NCI-H524 (cell line): ENCODE results near the gene LRPAP1.

Experiments used
- DNase-seq, 2 experiments: peaks; one replicate each; lab custom pipeline; 2025; lab: John Stamatoyannopoulos, UW

Gene LRPAP1

DNA sequence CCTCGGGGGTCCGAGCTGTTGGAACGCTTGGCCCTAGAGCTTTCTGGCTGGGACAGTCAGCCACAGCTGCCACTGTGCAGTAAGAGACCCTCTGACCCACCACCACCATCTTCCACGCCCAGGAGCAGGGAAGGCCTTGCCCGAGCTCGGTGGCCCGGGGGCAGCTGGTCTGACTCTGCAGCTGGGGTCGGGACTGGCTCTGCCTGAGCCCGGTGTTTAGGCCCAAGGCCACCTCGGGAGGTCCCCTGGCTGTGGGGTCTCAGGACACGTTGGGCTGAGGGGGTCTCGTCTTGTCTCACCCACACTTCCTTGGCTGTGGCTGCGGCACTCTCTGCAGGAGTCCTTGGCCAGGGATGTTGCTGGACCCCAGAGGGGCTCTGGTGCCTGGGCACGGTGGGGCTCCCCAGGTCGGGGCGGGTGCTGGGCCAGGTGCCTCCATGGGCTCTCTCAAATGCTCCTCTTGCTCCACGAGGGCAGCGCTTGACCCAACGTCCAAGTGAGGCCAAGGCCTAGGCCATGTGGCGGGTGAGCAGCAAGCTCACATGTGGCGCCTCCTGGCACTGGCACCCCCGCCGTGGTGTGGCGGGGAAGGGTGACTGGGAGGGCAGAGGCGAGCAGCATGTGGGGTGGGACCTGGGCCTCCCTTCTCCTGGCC, 46.2 kb downstream of the LRPAP1 start:
- no peak for DNase-seq

DNA sequence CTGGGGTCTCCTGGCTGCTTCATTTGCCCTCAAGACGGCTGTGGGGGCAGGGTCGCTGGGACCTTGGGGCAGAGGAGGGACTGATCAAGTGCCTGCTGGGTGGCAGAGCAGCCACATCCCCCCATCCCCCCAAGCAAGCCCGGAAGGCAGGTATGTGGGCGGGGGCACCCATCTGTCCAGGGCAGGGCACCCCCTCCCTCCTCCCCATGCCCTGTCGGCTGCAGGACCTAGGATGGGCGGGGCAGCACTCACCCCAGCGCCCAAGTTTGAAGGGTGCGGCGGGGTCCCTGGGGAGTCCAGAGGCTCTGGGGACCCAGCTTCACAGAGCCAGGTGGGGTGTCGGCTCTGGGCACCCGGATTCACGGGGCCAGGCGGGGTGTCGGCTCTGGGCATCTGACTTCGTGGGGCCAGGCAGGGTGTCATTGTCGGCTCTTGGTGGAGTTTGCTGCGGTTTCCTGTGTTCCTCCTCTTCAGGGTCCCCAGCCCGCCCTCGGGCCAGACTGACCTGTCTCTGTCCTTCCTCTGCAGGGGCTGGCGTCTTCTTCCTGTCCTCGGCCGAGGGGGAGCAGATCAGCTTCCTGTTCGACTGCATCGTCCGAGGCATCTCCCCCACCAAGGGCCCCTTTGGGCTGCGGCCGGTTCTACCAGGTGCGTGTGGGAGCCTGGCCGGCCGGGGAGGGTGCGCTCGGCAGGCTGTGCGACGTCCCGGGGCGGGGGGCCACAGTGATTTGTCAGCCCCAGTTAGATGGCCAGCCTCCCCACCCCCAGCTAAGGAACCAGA, 47.0 kb downstream of the LRPAP1 start:
- DNase-seq: no peak

DNA sequence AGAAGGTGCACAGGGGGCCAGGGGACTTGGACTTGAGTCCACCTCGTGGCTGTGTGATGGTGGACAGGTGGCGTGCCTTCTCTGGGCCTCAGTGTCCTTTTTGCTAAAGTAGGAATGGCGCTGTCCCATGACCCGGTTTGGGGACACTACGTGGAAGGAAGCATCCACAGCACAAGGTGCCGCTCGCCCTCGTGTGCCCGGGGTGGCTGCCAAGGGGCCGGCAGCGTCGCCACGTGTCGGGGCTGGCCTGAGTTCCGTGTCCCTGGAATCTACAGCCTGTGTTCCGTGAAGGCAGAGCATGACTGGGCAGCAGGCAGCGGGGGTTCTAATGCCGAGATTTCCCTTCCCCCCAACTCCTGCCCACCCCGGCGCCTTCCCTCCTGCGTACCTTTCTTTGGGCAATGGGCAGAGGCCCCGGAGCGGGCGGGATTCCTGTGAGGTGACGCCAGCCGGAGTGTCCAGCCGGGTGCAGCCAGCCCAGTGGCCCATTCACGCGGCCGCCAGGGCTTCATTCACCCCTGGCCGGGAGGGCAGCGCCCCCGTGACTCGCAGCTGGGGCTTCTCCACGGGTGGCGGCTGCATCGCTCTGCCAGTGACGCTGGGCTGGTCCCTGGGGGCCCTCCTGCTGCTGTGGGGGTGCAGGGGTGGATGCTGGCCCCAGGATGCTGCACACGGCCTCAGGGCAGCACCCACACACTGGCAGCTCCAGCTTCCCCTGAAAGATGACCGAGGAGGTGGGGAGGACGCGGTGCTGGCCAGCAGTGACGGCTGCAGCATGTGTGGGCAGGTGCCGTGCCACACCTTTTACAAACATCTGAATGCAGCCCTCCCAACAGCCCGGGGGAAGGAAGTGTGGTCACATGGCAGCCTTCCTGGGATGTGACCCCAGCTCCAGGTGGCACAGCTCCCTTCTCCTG, 47.9 kb downstream of the LRPAP1 start:
- DNase-seq: no peak

DNA sequence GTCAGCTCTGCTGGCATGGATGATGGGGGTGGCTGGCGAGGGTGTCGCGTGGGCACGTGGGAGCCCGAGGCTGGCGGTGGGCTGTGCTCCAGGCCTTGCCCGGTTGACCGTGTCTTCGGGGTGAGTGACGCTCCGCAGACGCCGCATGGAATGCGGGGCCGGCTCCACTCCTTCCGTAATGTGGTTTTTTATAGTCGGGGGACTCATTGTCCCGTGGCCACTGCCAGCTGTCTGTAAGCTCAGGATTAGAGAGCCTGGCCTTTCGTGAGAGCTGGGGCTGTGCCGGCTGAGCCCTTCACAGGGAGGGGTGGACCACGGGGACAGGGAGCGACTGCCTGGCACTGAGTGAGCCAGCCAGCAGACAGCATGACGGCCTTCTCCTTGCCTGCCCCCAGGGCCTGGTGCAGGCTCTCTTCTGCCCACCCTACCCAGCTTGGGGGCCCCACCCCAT, 48.7 kb downstream of the LRPAP1 start:
- peak; percentile 79 to 84 for DNase-seq

DNA sequence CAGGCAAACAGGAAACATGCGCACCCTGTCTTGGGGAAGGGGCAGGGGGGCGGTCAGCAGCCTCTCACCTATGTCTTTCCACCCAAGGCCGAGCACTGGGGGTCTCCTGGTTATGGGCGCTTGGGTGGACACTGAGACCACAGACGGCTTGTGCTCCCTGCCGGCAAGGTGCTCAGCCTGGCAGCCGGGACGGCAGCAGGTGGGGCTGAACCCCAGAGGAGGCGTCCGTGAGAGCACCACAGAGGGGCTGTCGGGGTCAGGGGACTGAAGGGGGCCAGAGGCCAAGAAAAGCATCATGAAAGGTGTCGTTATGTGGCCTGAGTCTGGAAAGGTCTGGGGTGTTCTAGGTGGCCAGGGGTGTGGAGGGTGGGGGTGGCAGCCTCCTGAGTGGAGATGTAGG, 49.5 kb downstream of the LRPAP1 start:
- DNase-seq: no peak

DNA sequence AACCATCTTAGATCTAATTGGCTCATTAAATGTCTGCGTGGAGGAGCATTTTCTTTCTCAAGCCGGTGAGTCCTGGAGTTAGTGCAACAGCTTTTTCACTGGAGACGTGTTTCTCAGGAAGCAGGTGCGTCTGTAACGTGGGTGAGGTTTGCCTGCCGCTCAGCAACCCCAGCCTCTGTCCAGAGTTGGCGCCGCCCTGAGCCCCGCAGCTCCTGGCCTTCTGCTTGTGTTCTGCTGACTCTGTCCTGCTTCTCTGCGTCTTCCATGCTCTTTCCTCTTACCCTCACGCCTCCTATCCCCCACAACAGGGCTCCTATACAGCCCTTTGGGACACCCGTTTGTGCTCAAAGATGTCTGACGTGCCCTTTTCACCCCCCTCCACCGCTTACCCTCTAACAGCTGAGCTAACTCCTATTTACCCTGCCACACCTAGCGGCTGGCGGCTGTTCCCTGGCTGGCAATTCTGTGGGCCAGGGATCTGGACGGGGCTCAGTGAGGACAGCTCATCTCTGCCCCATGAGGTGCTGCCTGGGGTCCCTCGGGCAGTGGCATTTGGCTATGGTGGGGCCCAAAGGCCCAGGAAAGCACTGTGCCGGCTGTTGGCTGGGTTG, 50.3 kb downstream of the LRPAP1 start:
- DNase-seq: no peak

DNA sequence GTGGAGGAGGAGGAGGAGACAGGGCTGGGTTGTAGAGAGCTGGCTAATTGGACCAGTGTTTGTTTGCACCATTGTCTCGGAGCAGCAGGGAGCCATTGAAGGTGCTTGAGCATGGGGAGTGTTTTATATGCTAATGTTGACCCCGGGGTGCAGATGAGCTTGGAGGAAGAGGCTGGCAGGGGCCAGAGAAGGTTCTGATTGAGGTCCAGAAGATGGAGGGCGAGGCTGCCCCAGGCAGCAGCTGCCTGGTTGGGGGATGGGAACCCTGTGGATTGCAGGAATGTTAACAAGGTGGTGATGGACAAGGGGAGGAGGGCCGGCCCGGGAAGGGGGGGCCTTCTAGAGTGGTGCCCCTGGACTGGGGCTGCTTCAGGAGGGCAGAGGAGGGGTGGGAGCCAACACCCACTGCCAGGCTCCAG, 51.1 kb downstream of the LRPAP1 start:
- no peak for DNase-seq

DNA sequence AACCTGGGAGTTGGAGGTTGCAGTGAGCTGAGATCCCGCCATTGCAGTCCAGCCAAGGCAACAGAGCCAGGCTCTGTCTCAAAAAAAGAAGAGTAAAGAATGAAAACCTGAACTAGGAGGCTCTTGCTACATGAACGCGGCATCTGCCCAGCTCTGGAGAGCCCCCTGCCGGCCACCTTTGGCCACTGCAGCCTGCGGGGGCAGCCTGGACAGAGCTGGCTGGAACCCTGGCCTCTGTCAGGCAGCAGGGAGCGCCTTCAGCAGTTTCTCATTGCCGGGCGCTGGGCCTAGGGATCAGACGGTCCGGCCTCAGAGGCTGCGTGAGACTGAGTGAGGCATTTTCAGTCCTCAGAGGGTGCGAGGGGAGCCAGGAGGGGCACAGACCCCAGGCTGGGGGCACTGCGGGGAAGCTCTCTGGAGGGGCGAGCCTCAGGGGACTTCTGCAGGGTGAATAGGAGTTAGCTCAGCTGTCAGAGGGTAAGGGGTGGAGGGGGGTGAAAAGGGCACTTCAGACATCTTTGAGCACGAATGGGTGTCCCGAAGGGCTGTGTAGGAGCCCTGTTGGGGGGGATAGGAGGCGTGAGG, 51.6 kb downstream of the LRPAP1 start:
- DNase-seq: peak; percentile 42 to 75

DNA sequence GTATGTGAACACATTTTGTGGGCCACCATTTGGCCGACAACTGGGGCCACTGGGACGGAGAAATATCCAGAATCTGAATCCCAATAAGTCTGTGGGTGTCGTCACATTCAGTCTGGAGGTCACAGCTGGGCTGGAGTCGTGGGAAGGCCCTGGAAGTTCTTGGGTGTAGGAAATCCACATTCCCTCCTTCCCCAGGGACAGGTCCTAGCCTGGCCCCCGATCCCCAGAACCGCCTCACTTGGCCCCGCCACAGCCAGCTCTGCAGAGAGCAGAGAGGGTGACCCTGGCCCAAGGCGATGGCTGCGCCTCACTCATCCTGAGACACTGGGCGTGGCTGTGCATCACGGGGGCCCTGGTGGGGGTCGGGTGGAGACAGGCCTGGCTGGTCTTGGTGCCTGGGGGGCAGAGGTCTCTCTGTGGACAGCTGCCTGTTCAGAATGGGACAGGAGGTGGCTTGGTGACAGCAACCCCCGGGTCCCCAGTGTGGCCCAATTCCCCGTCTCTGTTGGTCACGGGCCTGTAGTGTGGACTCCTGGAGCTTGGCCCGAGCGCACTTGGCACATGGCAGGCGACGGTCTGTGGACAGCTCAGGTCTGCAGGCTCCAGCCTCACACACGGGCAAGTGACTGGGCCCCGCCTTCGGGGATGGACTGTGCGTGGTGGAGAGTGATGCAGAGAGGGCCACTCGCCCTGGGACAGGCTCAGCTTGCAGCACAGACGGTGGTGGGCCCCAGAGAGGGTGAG, 52.7 kb downstream of the LRPAP1 start:
- DNase-seq: no peak

DNA sequence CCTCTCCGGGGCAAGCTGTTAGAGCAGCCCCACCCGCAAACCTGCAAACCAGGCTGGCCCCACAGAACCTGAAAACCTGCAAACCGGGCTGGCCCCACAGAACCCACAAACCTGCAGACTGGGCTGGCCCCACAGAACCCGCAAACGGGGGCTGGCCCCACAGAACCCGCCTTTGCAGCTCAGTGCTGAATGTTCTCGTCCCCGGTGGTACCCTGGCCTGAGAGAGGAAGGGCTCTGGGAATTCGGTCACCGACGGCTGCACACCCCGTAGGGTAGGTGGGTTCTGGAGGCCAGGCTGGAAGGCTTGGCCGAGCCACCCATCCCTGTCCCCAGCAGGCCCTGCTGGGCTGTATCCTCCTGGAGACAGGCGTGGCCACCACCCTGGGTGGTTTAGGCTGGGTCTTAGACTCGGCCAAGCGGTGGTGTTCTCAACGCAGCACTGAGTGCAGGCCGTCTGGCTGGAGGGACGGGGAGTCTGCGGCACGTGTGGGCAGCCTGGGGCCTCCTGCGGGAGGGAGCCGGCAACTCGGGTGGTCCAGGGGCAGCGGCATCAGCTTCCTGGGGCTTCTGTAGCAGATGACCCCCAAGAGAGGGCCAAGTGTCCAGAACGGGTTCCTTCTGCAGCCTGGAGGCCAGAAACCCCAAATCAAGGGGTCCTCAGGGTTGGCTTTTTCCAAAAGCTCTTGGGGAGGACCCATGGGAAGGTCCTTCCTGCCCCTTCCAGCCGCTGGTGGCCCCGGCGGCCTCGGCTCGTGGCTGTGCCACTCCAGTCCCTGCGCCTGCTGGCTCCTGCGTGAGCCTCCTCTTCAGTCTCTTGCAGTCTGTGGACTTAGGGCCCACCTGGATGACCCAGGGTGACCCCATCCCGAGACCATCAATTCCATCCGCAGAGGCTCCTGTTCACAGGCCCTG, 53.5 kb downstream of the LRPAP1 start:
- no peak for DNase-seq

DNA sequence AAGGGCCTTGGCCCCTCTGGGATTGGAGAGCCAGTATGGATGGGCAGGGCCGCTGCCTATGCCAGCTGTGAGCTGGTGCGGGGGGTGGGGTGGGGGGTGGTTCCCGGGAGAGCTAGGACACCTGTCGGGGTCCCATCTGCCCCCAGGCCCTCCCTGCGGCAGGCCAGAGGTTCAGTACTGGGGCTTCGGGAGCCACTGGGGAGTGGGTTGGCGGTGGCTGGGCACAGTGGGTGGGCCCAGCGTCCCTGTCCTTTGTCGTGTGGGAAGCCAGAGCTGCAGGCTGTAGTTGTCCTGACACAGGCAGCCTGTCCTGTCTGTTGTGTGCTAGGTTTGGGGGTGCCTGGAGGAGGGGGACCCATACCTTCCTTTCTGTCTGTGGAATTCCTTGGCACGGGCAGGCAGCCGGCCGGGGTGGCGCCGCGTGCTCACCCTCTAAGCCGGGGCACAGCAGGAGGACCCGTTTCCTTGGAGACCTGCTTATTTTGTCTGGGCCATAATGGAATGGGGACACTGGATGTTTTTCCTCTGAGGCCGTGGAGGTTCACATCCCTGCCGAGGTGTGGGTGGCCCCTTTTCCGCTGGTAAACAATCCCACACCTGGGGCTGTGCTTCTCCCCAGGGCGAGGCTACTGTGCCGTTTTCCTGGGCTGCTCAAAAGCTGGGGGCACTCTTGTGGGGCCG, 54.3 kb downstream of the LRPAP1 start:
- peak in 1 of 2 experiments; percentile 42 for DNase-seq

DNA sequence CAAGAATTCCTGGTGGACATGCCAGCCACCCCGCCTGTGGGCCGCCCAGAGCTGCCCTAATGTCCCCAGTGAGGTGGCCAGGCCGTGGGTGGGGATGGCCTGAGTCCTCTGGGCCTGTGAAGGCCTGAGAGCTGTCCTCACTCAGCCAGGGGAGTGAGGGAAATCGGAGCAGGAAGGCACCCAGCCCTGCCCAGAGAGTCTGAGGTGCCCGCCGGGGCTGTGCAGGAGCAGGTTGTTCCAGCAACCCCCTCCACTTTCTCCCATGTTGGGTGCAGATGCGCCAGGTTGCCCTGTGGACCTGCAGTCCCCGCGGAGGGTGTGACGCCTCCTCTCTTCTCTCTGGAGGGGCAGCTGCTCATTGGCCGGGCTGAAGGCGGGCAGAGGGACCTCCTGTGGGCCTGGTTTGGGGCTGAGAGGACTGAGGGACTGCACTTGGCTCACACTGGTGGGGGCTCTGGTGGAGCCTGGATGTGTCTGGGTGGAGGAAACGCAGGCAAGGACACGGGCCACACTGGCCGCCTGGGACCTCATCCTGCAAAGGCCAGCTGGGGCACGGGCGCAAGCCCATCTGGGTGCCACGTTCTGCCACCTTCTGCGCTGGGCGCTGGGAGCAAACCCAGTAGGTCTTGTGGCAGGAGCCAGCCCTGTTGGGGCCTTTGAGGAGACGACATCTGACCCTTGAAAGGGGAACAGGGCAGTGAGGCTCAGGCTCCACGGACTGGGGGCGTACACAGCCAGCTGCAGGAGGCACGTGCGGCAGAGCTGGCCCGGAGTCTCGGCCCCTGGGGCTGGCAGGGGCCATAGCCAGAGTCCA, 55.1 kb downstream of the LRPAP1 start:
- DNase-seq: no peak

DNA sequence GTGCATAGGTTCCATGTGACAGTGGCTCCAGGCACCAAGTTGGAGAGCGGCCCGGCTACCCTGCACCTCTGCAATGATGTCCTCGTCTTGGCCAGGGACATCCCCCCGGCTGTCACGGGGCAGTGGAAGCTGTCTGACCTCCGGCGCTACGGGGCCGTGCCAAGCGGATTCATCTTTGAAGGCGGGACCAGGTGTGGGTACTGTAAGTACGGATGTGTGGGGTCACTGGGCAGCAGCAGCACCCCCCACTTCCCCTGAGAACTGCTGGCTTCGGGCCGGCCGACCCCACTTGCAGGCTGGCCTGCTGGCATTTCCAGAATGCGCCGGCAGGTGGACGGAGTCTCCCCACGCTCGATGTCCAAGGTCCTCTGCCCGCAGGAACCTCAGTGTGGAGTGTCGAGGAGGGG, 55.9 kb downstream of the LRPAP1 start:
- DNase-seq: no peak

DNA sequence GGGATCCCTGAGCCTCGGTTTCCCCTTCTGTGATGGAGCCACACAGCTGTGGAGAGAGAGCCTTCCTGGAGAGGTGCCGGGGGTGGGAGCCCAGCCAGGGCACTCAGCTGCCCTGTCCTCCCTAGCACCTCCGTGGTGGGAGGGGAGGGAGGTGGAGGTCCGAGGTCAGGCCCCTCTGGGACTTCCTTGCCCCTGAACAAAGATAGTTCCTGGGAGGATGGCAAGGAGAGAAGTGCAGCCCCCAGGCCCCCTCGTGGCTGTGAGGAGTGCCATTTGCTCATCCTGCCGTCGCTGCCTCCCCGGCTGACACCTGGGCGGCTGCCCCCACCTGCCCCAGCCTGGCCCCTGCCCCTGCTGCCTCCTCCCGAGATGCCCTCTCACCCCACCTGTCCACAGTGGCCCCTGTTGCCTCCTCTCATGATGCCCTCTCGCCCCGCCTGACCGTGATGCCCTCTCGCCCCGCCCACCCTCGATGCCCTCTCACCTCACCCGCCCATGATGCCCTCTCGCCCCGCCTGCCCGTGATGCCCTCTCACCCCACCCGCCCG, 56.4 kb downstream of the LRPAP1 start:
- DNase-seq: no peak

DNA sequence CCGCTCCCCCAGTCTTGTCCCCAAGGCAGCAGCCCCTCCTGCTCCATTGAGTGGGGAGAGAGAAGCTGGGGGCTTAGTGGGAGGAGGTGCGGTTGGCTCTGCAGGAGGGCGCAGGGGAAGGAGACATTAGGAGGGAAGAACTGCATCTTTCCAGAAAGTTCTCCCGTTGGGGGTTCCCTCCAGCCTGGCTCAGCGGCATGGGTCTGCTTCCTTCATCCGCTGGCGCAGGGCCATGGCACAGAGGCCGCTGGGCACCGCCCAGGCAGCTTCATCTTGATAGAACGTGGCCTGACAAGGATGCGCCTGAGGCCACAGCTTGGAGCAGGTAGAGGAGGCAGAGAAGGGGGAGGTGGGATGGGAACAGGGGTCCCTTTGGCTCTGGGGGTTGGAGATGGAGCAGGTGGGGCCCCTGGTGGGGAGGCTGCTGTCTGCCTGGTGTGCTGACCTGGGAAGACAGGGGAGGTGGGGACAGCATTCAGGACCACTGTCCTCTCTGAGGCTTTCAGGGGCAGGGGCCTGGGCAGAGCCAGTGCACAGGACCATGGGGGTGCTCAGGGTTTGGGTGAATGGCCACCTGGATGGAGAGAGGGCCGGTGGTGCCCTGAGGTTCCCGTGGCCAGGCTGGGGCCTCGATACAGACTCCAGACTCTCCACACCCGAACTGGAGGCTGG, 57.0 kb downstream of the LRPAP1 start:
- no peak for DNase-seq

DNA sequence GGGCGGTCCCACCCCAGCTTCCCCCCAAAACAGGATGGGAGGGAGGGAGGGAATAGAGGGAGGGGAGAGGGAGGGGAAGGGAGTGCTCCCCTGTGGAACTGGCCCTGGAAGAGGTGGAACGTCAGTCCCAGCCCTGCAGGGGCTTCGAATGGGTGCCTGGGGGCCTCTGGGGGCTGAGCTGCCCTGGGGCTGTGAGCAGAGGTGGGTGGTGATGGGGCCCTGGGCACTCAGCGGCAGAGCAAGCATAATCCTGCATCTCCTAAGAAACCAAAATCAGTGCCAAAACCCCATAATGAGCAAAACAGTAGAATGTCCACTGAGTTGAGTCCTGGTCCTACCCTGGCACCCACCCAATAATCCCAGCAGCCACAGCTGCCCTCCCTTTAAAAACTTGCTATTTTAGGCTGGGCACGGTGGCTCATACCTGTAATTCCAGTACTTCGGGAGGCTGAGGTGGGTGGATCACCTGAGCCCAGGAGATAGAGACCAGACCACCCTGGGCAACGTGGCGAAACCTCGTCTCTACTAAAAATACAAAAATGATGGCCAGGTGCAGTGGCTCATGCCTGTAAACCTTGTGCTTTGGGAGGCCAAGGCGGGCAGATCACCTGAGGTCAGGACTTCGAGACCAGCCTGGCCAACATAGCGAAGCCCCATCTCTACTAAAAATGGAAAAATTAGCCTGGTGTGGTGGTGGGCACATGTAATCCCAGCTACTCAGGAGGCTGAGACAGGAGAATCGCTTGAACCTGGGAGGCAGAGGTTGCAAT, 58.0 kb downstream of the LRPAP1 start:
- no peak for DNase-seq
